ENCODE measurements around the gene PLCL1.

DNA sequence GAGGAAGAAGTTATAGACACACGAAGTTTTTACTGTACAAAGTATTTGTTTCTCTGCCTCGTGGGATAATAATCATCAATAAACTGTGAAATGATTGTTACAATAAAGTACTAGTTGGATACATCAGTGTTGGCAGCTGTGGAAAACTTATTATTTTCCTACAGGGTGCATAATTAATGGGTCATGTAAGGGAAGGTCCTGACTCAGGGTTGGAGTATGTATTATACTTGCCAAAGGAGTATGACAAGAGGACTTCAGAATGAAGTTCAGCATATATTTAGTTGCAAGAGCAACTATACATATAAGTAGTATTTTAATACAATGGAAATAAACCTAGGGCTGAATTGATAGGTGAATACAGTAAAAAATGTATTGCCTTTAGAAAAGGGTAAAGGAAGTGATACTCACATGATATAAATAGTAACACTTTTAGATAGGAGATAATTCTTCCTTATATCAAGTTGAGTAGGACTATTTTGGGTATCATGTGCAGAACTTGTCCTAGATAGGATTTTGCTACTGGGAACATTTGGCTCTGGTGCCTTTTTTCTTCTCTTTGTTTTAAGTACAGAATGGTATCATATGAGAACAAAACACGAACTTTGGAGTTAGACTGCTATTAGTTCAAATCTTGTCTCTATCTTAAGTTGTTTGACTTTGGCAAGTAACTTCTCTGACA, 79.1 kb downstream of the PLCL1 start:
- TF ChIP-seq, protein P1, sequence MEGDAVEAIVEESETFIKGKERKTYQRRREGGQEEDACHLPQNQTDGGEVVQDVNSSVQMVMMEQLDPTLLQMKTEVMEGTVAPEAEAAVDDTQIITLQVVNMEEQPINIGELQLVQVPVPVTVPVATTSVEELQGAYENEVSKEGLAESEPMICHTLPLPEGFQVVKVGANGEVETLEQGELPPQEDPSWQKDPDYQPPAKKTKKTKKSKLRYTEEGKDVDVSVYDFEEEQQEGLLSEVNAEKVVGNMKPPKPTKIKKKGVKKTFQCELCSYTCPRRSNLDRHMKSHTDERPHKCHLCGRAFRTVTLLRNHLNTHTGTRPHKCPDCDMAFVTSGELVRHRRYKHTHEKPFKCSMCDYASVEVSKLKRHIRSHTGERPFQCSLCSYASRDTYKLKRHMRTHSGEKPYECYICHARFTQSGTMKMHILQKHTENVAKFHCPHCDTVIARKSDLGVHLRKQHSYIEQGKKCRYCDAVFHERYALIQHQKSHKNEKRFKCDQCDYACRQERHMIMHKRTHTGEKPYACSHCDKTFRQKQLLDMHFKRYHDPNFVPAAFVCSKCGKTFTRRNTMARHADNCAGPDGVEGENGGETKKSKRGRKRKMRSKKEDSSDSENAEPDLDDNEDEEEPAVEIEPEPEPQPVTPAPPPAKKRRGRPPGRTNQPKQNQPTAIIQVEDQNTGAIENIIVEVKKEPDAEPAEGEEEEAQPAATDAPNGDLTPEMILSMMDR (IDR thresholded peaks at IDR 0.05; ENCODE audit: low read depth, low read length) = no peak
- no peak for TF ChIP-seq POLR2A (IDR thresholded peaks at IDR 0.05; ENCODE audit: extremely low read depth, insufficient read length)
- TF ChIP-seq MAX (IDR thresholded peaks at IDR 0.05; ENCODE audit: low read depth, low read length) = no peak
